ENCODE data around the gene CTNNA1. TPM values are rescaled to one million over a fixed set of nuclear protein-coding genes. Genes with fewer than 3 reads are reported as not detected.

CTNNA1 gene, protein sequence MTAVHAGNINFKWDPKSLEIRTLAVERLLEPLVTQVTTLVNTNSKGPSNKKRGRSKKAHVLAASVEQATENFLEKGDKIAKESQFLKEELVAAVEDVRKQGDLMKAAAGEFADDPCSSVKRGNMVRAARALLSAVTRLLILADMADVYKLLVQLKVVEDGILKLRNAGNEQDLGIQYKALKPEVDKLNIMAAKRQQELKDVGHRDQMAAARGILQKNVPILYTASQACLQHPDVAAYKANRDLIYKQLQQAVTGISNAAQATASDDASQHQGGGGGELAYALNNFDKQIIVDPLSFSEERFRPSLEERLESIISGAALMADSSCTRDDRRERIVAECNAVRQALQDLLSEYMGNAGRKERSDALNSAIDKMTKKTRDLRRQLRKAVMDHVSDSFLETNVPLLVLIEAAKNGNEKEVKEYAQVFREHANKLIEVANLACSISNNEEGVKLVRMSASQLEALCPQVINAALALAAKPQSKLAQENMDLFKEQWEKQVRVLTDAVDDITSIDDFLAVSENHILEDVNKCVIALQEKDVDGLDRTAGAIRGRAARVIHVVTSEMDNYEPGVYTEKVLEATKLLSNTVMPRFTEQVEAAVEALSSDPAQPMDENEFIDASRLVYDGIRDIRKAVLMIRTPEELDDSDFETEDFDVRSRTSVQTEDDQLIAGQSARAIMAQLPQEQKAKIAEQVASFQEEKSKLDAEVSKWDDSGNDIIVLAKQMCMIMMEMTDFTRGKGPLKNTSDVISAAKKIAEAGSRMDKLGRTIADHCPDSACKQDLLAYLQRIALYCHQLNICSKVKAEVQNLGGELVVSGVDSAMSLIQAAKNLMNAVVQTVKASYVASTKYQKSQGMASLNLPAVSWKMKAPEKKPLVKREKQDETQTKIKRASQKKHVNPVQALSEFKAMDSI
- 181 to 209 TPM (median 190 TPM) in 5 replicates for total RNA-seq (2022; extraction: Qiagen RNA extraction; ENCODE audit: low read depth)

DNA sequence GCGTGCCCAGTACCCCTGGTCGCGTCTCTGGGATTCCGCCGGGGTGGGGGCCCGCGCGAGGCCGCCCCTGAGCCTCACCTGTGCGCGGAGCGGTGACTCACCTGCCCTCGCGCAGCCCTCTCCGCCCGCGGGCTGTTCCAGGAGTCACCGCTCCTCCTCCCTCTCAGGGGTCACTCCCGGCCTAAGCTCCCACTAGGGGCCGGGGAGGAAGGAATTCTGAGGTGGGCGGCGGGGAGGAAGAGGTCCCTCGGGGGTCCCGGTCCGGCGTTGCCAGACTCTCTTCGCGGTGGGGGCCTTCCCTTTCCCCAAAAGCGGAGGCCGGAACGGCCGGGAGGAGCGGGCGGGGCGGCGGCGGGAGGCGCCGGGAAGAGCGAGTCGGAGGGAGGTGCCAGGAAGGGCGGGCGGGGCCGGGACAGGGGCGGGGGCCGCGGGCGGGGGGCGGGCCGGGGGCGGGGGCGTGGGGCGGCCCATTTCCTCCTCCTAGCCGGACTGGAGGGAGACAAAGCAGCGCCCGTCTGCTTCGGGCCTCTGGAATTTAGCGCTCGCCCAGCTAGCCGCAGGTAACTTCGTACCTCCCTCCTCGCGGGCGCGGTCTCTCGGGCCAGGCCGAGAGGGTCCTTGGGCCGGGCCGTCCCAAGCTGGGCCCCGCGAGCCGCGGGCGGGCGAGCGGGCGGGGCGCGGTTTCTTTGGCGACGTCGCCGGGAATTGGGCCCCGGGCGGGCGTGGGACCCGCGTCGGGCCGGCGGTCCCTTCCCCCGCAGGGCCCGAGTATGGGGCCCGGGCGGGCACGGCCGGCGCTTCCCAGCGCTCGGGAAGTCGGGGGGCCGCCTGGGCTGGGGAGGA lies at the start of gene CTNNA1:
CTNNA1 (plus strand) TSS at position 475 of the 843 bp plus-strand sequence. CDS start 28,500 bp downstream, outside the sequence.

DNA sequence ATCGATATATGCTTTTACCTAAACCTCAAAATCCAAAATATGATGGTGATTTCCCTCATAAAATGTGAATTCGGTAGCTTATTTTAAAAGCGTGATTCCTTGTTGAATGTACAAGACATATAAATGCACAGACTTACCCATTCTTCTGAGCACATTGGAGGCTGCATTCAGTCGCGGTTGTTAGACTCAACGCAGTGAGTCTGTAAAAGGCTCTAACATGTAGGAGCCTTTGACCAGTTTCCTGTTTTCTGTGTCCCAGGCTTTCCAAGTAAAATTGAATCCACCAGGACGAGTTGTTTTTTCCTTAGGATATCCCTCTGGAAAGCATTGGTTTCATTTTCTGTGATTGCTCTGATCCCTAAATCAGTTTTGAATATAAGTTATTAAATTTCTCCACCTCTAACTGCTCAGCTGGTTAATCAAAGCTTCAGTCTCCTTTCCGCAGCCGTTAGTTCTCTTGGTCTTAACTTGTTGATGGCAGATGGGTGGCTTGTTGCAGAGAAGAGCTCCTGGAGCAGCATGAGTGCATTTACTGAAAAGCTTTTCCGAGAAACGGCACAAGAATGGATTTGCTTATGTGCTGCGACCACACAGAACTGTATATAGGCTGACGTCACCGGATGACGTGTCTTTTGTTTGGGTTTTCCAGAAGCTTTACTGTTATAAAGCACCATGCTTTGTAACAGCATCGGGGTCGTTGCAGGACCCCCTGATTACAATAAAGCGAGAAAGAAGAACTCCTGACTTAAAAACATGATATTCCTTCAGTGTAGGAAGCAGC lies 121.7 kb downstream of the CTNNA1 start, which contains the start of gene LRRTM2:
LRRTM2 (minus strand) TSS at position 565 of the 781 bp plus-strand sequence; CDS start at position 141, 424 bp downstream.

Other genes starting within 250 kb of the CTNNA1 start
- 126 to 138 TPM (median 132 TPM) in 5 replicates for gene ETF1, start 210.2 kb upstream of the CTNNA1 start, total RNA-seq (2022; extraction: Qiagen RNA extraction; ENCODE audit: low read depth)
- 322 to 349 TPM (median 328 TPM) in 5 replicates for gene HSPA9, start 178.0 kb upstream of the CTNNA1 start, total RNA-seq (2022; extraction: Qiagen RNA extraction; ENCODE audit: low read depth)
- gene LRRTM2, start 121.9 kb downstream of the CTNNA1 start, total RNA-seq (2022; extraction: Qiagen RNA extraction; ENCODE audit: low read depth): not detected in 5 replicates